Activated CD4-positive, alpha-beta T cell treated with anti-CD3 and anti-CD28 coated beads, Interleukin-2, amount 50 U/mL, for 24 hours (primary cell): ENCODE results near the gene TRAIP.
"Not testable (repeated sequence)": the region's sequence is repeated elsewhere in the genome, so short reads cannot be mapped to it uniquely, and the experiment has no call there.

Experiments
- DNase-seq, 2 donors: peaks; one replicate each; pipeline ENCODE4 v3.0.0-alpha.2; 2020; ENCODE audit warnings: low read depth in 1 of 2, low spot score in 1 of 2

TRAIP gene

GRCh38 chr3:49823131-49823530 is 33.2 kb downstream of the TRAIP start:
- not testable (repeated sequence) for DNase-seq

GRCh38 chr3:49813497-49814174 is 42.7 kb downstream of the TRAIP start, which contains the start of gene UBA7:
Gene UBA7 (minus strand): TSS chr3:49813953. CDS start chr3:49813787, 166 bp downstream.
- no peak for DNase-seq

- DNase-seq = no peak
Observed at GRCh38 chr3:49812916-49813496, 43.4 kb downstream of the TRAIP start.

DNA sequence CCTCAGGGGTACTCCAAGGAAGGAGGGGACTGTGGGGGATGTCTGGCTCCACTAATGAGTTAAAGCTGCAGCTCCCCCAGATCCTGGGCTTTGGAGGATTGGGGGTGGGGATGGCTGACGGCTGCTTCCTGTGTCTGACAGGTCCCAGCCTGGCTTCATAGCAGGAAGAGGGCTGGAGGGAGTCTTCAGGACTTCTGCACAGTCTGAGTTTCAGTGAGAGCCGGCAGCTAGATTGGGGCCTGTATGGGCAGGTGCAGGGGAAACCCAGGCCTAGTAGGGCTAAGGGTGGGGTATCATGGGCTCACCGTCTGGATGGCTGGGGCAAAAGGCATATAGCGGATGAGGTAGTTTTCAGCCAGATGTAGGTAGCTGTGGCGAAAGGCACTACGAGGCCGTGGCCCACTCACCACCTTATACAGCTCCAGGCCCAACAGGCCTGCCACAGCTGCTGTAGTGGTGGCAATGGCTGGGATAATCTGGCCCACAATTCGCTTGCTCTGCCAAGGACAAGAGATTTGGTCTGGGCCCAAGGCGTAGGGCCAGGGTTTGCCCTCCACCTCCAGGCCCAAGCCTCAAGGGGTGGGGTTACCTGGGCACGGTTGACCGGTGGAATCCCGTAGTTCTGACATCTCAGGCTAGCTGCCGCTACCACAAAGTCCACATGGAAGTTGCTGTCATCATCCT is 48.8 kb downstream of the TRAIP start:
- no peak for DNase-seq

DNA sequence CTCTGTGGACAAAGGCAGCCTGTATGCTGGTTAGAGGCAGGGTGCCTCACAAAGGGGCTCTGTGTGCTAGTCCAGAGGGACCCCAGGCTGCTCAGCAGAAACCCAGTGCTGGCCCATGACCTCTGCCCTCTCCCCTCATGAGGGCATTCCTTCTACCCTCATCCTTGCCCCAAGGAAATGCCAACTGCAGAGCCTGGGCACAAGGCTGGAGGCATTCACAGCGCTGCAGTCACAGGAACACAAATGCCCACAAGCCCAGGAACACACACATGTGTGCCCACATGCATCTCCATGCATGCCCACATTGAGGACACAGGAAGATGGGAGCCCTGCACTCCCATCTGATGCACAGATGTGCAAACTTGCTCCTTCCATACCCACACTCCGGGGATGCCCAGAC is 49.5 kb downstream of the TRAIP start:
- no peak for DNase-seq

- DNase-seq = no peak
Observed at GRCh38 chr3:49805897-49806701, 50.3 kb downstream of the TRAIP start.

DNA sequence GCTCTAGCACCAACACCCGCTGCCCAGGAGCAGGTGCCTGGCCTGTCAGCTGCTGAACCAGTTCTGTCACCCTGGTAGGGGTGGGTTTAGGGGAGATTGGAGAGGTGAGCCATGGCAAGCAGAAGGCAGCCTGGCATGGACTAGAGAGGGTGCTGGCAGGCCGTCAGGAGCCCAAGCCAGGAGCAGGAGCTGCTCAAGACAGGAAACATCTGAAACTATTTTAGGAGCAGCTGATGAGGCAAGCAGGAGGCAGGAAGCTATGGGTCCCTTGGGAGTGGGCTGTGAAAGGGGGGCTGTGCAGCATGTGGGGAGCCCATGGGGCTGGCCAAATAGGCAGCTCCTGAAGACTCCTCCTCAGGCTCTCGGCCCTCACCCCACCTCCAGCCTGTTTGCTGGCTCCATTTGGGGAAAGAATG is 51.0 kb downstream of the TRAIP start:
- DNase-seq = no peak

DNA sequence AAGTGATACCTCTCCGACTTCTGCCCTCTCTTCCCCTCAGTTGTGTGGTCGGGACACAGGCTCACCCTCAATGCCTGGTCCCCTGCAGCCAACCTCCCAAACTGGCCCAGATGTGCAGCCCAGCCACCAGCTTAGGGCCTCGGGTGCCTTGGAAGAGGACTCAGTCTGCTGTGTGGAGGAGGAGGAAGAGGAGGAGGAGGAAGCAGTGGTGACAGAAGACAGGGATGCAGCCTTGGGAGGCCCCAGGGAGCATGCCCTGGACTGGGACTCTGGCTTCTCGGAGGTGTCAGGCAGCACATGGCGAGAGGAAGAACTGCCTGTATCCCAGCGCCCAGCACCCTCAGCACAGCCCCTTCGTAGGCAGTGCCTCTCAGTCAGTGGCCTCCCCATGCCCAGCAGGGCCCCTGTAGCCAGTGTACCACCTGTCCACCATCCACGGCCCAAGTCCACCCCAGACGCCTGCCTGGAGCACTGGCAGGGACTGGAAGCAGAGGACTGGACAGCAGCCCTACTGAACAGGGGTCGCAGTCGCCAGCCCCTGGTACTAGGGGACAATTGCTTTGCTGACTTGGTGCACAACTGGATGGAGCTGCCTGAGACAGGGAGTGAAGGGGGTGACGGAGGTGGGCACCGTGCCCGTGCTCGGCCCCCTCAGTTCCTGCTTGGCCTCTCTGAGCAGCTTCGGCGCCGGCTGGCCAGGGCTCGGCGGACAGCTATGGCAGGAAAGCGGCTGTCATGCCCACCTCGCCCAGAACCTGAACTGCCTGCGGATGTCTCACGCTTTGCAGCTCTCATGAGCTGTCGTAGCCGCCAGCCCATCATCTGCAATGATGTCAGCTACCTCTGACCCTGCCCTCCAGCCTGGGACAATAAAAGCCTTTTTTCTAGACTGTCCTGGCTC is 52.0 kb downstream of the TRAIP start:
- DNase-seq = no peak

DNA sequence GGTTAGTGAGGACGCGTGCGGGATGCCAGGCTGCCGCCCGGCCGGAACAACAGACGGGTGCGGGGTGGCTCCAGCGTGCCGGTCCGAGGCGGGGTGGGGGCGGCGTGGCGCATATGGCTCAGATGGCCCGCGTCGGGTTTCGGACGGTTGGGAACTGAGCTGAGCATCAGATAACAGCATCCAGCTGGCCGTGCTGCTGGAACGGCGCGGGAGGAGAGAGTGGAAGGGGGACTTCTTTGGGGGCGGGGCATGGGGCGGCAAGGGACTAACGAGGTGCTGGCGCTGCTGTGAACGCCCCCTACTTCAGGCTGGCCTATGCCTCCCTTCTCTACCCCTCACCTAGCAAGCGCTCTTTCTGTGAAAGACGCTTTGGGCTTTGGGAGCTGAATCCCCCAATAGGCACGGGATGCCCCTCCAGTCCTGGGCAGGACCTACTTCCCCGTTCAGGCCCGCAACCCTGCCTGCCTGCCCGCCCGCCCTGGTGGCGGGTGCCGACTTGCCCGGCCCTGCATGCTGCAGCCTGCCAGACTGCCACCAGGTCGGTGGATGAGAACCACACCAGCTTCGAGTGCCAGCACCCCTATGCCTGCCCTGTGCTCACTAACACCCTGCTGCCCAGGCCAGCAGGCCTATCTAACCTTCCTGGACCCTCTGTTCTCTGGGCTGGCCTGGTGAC is 52.8 kb downstream of the TRAIP start:
- peak in 1 of 2 donors; percentile 15 for DNase-seq

DNA sequence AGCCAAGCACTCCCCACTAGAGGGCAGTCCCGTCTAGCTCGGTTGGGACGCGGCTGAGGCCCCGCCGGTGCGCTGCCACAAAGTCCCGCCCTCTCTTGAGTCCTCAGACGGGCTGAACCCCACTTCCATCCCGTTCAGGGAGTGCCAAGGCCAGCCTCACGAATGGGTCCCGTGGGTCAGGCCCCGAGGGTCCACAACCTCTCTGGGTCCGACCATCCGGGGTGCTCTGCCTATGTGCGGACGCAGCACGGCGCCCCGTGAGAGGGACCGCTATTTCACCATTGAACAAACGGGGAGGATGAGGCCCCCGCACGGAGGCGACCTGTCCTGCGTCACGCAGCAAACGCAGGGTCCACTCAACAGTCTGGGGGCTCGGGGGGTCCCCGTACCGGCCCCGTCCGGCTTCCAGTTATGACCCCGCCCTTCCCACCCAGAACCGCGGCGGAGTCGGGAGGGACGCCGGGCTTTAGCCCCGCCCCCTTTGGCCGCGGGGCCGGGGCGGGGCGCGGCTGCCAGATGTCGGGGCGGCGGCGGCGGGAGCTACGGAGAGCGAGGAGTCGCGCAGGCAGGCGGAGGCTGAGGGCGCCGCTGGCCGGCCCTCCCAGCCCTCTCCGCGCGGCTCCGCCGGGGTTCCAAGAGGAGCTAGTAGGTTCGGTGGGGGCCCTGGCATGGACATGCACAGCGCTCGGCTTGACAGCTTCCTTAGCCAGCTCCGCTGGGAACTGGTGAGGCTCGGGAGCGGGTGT is 53.5 kb downstream of the TRAIP start, which contains the start of gene INKA1:
Gene INKA1, plus strand, starts transcription at position 543 of the 746 bp plus-strand sequence. Its CDS starts 132 bp downstream, at position 675.
- DNase-seq = peak; percentile 74 to 83

DNA sequence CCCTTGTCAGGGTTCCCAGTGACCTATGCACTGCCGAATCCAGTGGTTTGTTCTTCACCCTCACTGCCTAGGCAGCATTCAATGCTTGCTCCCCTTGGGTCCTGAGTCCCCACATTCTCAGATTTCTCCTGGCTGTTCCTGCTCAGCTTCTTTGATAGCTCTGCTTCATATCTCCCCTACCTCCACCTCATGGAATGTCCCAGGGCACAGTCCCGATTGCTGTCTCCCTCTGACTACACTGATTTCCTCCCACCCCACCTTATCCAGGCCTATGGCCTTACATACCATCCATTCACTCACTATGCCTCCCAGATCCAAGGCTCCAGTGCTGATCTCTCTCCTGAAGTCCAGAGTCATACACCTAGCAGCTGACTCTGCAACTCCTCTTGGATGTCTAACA is 55.2 kb downstream of the TRAIP start:
- no peak for DNase-seq

DNA sequence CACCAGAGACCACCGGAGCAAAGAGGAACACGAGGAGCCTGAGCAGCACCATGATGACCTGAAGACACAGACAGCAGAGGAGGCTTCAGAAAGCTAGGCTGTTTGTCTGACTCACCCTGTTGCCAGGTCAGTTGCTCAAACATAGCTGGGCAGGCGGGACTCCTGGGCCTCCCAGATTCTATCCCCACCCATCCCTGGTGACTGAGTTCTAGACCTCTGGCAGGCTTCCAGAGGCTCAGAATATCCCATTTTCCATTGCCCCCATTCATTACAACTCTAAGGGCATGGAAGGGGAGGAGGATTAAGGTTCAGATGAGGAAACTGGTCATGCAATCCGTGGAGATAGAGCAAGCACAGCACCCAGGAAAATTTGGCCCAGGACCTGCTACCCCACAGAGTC is 56.6 kb downstream of the TRAIP start, which contains the start of gene CDHR4:
Gene CDHR4, minus strand, starts transcription at position 113 of the 400 bp plus-strand sequence. Its CDS starts 61 bp downstream, at position 52.
- DNase-seq = no peak

- DNase-seq = no peak
Observed at GRCh38 chr3:49799105-49799504, 57.3 kb downstream of the TRAIP start.

DNA sequence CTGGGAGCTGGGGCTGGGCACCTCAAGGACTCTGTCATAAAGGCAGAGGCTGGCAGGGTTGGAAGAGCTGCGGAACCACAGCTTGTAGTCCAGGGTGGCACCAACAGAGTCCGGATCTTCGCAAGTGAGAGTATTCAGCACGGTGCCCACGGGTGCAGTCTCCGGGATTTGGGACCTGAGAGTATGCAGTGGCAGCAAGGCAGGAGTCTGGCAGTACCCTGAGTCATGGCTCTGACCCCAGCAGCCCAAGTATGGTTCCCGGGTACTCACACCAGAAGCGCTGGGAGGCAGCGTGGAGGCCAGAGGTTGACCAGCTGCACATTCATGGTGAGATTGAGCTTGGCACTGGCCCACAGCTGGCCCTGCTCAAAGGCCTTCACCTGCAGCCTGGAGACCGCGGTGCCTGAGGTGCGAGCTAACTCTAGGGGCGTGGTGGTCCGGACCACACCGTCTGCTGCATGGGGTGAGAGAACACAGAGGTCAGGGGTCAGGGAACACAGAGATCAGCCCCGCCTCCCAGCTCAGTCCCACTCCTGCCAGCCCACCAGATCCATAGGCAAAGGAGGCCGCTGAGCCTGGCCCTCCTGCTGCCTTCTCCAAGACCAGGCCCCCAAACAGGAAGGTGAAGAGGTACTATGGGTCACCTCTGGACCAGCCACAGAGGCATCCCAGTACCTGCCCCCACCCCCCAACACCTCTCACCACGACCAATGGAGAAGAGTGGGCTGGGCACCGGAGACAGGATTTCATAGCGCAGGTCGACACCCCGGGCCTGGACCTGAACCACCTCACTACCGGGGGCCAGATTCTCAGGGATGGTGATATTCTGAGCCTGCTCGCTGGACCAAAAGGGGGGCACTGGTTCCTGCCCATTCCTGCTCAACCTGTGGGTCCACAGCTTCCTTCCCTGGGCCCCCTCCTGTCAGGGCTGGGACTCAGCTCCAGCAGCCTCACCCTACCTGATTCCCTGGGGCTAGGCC is 61.1 kb downstream of the TRAIP start:
- no peak for DNase-seq

DNA sequence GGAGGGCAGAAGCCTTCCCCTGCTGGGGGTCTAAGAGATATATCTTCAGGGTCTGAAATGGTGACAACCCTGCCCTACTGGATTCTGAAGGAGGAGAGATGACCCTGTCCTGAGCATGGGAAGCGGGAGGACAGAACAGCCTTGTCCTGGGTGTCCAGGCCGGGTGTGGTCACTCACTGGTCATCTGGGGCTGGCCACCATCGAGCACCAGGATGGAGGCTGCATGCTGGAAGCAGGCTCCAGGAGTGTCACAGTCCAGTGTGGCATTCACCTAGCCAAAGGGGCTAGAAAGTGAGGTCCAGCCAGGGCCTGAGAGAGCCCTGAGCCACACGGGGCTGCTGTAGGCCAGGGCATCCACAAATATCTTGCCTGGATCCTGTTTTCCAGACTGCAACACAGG is 61.9 kb downstream of the TRAIP start:
- DNase-seq = no peak

DNA sequence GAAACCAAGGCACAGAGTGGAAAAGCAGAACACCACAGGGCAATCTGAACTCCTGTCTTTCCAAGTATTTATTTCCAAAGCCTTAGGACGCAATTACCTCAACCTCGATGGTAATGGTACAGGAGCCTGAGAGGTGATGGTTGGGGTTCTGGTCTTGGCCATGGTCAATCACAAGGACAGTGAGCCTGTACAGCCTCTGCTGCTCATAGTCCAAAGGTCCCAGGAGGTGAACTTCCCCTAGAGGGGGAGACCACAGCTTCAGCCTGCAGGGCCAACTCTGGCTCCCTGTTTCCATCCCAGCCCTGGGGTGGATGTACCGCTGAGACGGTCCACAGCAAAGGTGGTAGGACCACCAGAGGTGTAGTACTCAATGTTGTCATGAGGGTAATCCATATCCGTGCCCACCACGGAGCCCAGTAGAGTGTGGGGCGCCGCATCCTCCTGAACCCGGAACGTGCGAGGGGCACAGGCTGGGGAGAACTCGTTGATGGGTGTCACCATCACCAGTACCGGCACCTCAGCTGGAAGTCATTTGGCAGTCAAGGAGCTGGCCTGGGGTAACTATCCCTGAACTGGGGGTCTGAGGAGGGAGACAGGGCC is 62.8 kb downstream of the TRAIP start:
- no peak for DNase-seq

GRCh38 chr3:49792371-49793150 is 63.8 kb downstream of the TRAIP start:
- DNase-seq = no peak
